Hematopoietic multipotent progenitor cell treated with erythropoietin and hydrocortisone succinate and interleukin-3 and kit ligand, for 8 days (in vitro differentiated cells): ENCODE measurements around the gene MLH1.
"Not testable (repeated sequence)": the region's sequence is repeated elsewhere in the genome, so short reads cannot be mapped to it uniquely, and the experiment has no call there.

ENCODE experiments used
- DNase-seq: peaks from one replicate; pipeline ENCODE4 v3.0.0-alpha.2; 2015

MLH1 gene

DNA sequence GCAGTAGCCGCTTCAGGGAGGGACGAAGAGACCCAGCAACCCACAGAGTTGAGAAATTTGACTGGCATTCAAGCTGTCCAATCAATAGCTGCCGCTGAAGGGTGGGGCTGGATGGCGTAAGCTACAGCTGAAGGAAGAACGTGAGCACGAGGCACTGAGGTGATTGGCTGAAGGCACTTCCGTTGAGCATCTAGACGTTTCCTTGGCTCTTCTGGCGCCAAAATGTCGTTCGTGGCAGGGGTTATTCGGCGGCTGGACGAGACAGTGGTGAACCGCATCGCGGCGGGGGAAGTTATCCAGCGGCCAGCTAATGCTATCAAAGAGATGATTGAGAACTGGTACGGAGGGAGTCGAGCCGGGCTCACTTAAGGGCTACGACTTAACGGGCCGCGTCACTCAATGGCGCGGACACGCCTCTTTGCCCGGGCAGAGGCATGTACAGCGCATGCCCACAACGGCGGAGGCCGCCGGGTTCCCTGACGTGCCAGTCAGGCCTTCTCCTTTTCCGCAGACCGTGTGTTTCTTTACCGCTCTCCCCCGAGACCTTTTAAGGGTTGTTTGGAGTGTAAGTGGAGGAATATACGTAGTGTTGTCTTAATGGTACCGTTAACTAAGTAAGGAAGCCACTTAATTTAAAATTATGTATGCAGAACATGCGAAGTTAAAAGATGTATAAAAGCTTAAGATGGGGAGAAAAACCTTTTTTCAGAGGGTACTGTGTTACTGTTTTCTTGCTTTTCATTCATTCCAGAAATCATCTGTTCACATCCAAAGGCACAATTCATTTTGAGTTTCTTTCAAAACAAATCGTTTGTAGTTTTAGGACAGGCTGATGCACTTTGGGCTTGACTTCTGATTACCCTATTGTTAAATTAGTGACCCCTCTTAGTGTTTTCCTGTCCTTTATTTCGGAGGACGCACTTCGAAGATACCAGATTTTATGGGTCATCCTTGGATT is at the start of gene MLH1:
MLH1 (plus strand) TSS at position 193 of the 958 bp plus-strand sequence; CDS start at position 223, 30 bp downstream.
- peak; percentile 100 for DNase-seq

DNA sequence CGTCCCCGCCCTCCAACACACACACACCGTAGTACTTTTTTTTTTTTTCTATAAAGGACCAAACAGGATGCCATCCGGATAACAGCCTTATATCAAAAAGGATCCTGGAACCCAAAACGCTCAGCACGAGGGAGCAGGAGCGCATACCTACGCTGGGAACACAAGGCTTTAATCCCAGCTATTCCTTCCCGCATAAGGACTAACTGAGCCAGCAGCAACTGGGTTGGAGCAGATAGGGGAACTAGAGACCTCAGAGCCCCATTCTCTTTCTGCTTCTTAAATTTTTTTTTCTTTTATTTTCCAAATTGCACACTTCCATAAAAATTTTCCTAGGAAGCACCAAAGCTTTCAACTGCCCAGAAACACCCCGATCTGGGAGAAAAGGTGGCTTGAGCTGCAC is 49.7 kb upstream of the MLH1 start:
- DNase-seq, result peak; percentile 27

DNA sequence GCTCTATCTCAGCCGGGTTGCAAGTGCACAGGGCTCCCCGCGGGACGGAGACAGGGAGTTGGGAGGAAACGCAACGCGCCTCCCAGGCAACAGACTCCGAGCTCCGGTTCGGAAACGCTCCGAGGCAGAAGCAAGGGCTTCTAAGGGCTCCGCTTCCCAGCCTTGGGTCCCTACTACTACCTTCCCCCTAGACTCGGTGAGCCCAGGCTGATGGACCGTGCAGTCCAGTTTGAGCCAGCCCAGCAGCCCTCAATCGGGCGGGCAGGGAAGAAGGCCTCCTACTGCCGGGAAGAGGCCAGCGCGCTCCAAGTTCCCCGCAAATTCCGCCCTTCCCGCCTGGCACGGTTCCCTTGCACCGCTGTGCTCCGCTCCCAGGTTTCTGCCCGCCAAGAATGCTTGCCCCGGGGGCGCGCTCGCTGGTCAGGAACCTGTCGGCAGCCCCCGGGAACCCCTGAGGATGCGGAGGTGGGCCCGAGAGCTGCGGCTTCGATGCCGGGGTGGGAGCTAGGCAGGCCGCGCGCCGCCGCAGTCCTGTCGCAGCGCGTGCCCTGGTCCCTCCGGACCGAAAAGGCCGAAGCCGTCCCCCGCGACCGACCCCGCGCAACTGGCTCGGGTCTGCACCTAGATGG is 49.2 kb upstream of the MLH1 start:
- DNase-seq, result peak; percentile 57

DNA sequence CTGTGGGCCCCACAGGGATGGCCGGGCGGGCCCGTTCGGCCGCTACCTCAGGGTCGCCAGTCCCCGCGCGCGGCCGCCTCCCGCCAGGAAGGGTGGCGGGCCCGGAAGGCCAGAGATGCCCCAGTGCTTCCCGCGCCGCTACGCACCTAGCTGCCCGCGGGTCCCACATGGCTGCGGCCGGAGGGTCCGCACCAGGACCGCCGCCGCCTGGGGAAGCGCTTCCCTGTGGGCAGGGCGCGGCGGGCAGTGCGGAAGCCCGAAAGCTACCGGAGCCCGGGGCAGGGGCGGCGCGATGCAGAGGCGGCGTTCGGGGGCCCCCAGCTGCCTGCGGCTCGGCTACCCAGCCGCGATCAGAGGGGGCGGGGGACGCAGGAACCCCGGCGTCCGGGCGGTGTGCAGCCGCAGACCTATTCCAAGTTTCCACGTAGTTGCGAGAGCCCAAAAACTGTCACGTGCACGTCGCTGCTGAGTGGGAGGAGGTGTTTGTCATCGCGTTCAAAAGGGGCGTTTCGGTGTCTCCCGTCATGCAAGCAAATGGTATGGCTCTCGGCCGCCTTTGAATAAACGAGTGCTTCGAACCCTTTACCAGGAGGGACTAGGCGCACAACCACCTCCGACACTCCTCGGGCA is 48.6 kb upstream of the MLH1 start, which contains the start of gene TRANK1:
TRANK1 (minus strand) TSS at position 414 of the 630 bp plus-strand sequence; CDS start at position 169, 245 bp downstream.
- peak; percentile 96 for DNase-seq

DNA sequence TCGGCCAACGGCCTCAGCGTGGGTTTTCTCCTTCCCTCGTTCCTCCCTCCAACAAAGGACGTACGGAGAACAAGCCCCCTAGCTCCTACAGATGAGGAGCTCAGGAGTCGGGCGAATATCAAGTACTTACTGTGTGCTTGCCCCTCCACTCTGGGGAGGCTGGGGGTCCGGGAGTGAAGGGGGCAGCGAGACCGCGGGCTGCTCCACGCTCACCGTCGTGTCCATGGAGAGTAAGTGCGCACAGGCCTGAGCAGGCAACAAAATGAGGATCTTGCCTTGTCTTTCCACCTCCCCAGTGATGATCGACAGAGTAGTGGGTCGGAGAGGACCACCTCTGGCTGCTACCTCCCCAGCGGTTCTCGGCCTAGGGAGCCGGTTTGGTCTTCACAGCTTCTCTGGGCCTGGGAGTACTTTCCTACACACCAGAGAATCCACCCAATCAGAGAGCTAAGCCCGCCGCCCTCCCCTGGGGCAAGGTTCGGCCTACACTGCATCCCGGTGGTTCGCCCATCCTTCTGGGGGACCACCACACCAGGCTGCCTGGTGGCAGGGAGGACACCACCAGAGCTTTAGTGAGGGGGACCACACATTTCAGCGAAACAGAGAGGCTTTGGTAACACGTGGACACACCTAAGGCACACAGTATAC is 47.9 kb upstream of the MLH1 start:
- DNase-seq, result no peak

DNA sequence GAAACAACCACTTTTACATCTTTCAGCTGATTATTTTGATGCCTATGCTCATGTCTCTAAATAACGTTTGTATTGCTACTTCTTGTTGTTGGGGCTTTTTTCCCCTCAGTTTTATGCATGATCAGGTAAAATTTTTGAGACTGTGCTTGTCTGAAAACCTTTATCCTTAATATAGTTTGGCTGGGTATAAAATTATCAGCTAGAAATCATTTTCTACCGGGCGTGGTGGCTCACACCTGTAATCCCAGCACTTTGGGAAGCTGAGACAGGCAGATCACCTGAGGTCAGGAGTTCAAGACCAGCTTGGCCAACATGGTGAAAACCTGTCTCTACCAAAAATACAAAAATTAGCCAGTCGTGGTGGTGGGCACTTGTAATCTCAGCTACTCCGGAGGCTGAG is 45.5 kb upstream of the MLH1 start:
- not testable (repeated sequence) for DNase-seq

DNA sequence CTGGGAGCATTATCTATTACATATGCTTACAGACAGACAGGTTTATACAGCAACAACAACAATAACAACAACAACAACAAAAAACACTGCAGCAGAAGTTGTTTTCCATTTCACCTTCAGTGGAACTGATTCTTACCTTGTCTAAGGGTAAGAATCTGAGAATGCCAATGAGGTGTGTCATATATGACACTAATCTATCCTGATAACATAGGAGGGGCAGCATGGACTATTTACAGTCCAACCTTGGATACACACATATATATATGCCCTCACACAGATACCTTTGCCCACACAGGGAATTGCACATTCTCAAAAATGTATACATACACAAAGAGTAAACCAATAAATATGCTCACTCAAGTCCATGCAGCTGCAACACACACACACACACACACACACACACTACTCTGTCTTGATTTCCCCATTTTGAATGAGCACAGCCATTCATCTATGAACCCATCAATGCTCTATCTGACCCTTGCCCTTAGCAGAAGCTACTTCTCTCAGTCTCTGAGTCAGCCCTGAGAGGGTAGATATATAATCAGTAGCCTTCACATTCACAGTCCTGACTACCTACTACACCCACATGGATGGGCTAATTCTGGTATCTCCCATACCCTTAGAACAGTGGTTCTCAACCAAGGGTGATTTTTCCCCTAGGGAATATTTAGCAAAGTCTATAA is 38.7 kb upstream of the MLH1 start:
- peak; percentile 79 for DNase-seq

DNA sequence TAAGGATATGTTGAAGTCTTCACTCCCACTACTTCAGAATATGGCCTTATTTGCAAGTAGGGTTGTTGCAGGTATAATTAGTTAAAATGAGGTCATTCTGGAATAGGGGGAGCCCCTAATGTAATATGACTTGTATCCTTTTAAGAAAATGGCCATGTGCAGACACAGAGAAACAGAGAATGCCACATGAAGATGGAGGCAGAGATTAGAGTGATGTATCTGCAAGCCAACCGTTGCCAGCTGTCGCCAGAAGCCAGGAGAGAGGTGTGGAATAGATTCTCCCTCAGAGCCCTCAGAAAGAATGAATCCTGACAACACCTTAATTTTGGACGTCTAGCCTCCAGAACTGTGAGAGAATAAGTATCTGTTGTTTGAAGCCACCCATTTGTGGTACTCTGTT is 37.2 kb upstream of the MLH1 start:
- DNase-seq, result no peak

DNA sequence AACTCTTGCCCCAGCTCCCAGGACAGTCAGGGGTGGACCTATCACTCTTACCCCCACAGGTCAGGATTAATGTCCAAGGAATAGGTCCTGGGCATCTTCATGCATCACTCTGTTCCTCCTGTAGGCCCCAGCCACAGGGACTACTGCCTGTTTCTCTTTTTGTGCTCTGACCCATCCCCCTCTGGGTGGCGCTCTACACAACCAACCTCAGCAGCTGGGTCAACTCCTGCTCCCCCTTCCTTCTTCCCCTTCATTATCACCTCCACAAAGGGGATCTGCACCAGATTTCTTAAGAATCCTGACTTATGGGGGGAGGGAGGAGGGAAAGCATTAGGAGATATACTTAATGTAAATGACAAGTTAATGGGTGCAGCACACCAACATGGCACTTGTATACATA is 36.3 kb upstream of the MLH1 start:
- peak; percentile 58 for DNase-seq

DNA sequence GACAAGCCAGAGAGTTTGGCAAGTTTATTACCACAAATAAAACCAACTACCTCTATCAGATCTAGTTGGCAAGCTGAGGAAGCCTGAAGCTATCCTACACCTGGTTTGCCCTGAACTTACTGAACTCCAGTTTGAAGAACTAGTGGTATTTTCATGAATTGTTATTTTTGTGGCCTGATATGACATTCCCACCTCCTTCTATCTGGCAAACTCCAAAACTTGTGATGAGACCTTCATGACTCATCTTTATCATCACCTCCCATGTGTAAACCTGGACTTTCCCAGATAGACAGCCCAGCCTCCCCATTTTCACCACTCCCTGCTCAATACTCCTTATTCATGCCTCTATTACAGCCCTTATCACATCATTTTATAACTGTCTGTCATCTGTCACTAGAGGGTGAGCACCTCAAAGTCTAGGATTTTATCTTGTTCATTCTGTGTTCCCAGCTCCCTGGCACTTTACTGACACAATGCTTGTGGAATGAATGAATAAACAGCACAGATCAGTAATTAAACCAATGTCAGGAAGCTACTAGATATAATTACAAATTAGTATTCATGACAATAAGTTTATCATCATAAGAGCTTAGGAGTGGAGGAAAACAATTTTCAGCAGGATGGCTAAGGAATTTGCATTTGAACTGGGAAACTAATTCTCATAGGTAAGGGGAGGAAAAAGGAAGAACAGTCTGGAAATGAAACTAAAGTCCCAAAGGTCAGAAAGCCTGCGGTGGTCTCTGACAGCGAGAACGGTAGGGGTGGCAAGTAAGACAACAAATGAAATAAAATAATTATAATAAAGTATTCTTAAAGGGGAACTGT is 35.2 kb upstream of the MLH1 start:
- peak; percentile 99 for DNase-seq

DNA sequence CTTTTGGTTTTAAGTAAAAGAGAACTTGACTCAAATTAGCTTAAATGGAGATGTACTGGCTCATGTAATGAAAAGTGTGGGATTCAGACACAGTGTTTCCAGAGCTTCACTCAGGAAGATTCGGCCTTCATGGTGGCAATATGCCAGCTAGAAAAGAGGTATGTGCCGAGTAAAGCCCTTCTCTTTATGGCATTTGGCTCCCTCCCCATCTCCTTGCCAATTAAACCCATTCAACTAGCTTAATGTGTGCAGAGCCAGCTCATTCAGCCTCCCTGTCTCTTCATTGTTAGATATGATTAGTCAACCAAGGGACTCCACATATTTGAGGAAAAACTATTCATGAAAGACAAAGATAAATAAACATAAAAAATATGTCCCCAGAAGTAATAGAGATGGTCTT is 33.5 kb upstream of the MLH1 start:
- no peak for DNase-seq

DNA sequence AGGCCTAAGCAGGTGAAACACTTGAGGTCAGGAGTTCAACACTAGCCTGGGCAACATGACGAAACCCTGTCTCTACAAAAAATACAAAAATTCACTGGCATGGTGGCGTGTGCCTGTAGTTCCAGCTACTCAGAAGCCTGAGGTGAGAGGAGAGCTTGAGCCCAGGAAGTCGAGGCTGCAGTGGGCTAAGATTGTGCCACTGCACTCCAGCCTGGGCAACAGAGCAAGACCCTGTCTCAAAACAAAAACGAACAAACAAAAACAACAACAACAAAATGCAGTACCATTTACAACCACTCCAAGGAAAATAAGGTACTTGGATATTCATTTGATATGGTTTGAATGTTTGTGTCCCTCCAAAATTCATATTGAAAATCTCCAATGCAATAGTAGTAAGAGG is 32.8 kb upstream of the MLH1 start:
- no peak for DNase-seq

DNA sequence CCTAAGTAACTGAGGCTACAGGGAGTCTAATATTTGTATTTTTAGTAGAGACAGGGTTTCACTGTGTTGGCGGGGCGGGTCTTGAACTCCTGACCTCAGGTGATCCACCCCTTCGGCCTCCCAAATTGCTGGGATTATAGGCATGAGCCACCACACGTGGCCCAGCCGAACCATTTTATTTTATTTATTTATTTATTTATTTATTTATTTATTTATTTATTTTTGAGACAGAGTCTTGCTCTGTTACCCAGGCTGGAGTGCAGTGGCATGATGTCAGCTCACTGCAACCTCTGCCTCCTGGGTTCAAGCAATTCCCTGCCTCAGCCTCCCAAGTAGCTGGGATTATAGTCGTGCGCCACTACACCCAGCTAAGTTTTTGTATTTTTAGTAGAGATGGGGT is 30.3 kb upstream of the MLH1 start:
- not testable (repeated sequence) for DNase-seq

DNA sequence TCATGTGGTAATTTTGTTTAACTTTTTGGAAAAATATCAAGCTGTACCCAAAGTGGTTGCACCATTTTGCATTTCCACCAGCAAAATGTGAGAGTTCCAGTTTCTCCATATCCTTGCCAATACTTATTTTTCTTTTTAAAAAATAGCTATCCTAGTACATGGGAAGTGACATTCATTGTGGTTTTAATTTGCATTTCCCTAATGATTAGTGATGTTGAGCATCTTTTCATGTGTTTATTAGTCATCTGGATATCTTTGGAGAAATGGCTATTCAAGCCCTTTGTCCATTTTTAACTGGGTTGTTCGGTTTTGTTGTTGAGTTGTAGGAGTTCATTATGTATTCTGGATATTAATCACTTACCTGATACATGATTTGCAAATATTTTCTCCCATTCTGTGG is 29.0 kb upstream of the MLH1 start:
- no peak for DNase-seq

DNA sequence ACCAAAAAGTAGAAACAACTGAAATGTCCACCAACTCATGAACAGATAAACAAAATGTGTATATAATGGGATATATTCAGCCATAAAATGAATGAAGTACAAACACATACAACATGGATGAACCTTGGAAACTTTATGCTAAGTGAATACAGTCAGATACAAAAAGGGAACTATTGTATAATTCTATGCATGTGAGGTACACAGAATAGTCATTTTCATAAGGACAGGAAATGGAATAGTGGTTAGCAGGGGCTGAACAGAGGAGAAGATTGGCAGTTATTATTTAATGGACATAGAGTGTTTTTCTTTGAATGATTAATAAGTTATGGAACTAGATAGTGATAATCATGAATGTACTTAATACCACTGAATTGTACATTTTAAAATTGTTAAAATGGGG is 28.5 kb upstream of the MLH1 start:
- DNase-seq, result no peak

DNA sequence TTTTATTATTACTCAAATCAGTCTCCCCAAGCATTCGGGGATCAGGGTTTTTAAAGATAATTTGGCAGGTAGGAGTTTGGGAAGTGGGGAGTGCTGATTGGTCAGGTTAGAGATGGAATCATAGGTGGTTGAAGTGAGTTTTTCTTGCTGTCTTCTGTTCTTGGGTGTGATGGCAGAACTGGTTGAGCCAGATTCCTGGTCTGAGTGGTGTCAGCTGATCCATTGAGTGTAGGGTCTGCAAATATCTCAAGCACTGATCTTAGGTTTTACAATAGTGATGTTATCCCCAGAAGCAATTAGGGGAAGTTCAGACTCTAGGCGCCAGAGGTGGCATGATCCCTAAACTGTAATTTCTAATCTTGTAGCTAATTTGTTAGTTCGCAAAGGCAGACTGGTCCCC is 27.9 kb upstream of the MLH1 start:
- no peak for DNase-seq

DNA sequence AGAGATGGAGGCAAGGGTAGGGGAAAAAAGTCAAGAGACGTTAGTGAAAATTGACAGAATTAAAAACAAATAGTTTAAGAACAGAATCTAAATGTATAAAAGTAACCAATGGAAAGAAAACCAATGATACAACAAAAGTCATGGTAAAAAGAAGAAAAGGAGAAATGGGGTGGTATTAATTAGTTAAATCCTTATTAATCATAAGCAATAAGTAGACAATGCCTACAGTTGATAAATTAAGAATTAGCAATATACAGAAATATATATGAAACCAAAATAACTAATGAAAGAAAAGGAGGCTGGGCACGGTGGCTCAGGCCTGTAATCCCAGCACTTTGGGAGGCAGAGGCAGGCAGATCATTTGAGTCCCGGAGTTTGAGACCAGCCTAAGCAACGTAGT is 24.2 kb upstream of the MLH1 start:
- DNase-seq, result no peak

DNA sequence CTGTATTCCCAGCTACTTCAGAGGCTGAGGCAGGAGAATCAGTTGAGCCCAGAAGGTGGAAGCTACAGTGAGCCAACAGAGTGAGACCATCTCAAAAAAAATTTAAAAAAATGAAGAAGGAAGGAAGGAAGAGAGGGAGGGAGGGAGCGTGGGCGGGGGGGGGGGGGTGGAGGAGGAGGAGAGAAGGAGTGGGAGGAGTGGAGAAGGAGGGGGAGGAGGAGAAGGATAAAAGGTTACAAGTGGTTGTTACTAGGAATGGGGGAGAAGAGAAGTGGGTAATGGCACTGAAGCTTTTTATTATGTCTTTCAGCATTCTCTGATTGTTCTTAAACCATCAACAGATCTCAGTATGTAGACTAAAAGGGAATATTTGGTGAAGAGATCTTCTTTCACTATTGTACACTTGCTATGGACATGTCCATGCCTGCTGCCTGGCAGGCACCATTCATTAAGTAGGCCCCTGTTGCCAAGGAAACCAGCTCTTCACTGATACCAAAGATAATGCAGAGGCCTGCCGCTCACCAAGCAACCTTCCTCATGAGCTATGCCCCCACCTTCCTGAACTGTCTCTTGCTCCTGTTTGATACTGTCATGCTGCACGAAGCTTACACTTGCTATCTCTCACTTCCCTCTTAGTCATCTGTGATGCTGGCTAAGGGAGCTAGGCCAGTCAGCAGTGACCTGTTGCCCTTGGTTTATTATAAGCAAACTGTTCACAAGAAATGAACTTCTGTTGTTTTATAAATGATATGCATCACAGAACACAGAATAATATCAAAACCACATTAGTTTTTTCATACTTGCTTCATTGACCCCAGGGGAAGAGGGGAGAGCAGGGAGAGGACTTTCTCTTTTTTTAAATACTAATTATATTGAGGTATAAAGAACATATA is 23.5 kb upstream of the MLH1 start:
- DNase-seq, result peak; percentile 100

DNA sequence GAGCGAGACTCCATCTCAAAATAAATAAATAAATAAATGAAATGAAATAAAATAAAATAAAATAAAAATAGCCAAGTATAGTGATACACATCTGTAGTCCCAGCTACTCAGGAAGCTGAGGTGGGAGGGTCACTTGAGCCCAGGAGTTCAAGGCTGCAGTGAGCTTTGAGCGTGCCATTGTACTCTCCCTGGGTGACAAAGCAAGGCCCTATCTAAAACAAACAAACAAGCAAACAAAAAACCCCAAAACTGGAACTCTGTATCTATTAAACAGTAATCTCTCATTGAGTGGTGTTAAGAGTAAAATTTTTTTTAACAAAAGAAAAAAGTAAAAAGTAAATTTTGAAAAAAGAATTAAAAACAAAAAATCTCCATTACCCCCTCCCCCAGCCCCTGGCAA is 21.2 kb upstream of the MLH1 start:
- no peak for DNase-seq

DNA sequence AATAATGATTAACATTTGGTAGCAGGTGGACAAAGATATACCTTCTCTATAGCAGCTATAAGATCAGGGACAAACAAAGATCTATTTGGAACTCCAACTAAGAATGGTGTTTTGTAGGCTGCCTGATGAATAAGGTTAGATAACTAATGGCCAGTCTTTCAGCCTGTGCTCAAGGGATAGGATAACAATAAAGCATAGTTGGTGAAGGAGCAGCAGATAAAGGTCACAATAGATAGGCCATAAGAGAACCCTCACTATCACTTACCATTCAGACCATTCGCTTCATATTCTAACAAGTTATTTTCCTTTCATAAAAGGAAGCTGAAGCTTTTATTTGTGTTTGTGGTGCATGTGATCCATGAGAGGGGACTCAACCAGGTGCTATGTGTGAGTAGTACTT is 20.2 kb upstream of the MLH1 start:
- peak; percentile 64 for DNase-seq

DNA sequence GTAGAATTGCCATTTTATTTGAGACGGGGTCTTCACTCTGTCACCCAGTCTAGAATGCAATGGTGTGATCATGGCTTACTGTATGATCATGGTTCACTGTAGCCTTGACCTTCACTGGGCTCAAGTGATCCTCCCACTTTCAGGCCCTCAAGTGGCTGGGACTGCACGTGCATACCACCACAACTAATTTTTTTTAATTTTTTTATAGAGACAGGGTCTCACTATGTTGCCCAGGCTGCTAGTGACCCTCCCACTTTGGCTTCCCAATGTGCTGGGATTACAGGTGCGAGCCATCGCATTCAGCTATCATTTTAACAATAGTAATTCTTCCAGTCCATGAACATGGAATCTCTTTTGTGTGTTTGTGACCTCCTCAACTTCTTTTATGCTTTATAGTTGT is 12.3 kb upstream of the MLH1 start:
- DNase-seq, result no peak
